GM12865 (cell line): Measurements from ENCODE around the gene PEAK3.

Source experiments
- DNase-seq: peaks from one replicate; pipeline ENCODE4 v3.0.0; 2010; ENCODE audit warnings: low read depth
- H3K4me3 ChIP-seq: 2 replicates; pipeline ENCODE4 v1.5.1; 2011; ENCODE audit warnings: mild to moderate bottlenecking, low read depth, low read length, control low read depth
- TF ChIP-seq, protein P1 (sequence below): IDR thresholded peaks from 2 replicates; pipeline ENCODE4 v1.5.1; 2011; ENCODE audit warnings: low read length, control low read depth, low read depth, inconsistent platforms; ENCODE audit not compliant: insufficient read depth; ENCODE audit errors: missing control alignments

Gene PEAK3

GRCh38 chr19:2320939-2321338 is 39.0 kb upstream of the PEAK3 start:
- H3K4me3 ChIP-seq = no peak overlapping the region
- no peak for DNase-seq
- TF ChIP-seq, protein P1, sequence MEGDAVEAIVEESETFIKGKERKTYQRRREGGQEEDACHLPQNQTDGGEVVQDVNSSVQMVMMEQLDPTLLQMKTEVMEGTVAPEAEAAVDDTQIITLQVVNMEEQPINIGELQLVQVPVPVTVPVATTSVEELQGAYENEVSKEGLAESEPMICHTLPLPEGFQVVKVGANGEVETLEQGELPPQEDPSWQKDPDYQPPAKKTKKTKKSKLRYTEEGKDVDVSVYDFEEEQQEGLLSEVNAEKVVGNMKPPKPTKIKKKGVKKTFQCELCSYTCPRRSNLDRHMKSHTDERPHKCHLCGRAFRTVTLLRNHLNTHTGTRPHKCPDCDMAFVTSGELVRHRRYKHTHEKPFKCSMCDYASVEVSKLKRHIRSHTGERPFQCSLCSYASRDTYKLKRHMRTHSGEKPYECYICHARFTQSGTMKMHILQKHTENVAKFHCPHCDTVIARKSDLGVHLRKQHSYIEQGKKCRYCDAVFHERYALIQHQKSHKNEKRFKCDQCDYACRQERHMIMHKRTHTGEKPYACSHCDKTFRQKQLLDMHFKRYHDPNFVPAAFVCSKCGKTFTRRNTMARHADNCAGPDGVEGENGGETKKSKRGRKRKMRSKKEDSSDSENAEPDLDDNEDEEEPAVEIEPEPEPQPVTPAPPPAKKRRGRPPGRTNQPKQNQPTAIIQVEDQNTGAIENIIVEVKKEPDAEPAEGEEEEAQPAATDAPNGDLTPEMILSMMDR = no peak

DNA sequence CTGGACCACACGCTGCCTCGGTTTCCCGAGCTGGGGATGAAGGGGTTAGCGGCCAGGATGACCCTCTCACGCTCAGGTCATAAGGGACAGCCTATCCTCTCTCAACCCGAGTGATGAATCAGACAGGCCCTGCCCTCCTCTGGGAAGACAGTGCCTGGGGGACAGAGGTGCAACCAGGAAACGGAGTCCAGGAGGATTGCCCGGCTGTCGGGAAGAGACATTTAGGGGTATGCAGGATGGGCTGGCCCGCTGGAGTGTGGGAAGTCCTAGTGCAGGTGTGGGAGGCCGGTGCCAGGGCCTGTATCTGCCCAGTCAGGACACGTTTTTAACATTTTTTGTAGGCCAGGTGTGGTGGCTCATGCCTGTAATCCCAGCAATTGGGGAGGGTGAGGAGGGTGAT is 38.1 kb upstream of the PEAK3 start:
- H3K4me3 ChIP-seq = no peak overlapping the region
- no peak for DNase-seq
- TF ChIP-seq, protein P1 = no peak

- no peak for DNase-seq
- TF ChIP-seq, protein P1 = no peak
- H3K4me3 ChIP-seq = no peak overlapping the region
Measured at GRCh38 chr19:2319551-2319950, 37.6 kb upstream of the PEAK3 start.

- DNase-seq = no peak
- TF ChIP-seq, protein P1 = no peak
- H3K4me3 ChIP-seq = no peak overlapping the region
Measured at GRCh38 chr19:2318923-2319322, 36.9 kb upstream of the PEAK3 start.

DNA sequence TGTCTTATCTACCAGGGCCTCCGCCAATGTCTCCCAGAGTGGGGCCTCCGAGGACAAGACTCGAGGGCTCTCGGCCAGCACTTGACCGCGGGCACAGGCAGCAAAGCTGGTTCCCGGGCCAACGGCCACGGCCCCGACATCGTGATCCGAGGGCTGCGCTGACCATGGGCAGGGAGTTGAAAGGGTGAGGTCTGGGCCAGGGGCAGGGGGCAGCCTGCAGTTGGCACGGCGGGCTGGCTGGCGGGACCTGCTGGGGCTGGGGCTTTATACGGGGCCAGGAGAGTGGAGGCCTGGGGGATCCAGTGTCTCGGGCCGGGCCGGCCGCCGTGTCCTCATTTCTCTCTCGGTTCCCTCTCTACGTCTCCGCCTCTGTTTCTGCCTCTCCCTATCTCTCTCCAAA is 35.8 kb upstream of the PEAK3 start:
- no peak for DNase-seq
- H3K4me3 ChIP-seq = no peak overlapping the region
- TF ChIP-seq, protein P1 = no peak

DNA sequence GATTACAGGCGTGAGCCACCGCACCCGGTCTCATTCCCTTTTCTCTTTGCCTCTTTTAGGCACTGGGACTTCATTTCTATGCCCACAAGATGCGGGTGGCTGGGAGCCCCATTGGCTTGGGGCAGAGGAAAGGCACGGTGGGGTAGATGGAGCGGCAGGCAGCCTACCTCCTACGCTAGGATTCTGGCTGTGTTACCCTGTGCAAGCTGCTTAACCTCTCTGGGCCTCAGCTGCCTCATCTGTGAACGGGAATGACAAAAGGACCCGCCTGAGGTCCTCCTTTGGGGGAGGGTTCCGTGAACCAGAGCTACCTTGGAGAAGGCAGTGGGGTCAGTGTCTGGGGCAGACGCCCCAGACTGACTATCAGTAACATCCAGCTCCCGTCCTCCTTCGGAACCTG is 35.3 kb upstream of the PEAK3 start:
- no peak overlapping the region for H3K4me3 ChIP-seq
- TF ChIP-seq, protein P1 = no peak
- no peak for DNase-seq

DNA sequence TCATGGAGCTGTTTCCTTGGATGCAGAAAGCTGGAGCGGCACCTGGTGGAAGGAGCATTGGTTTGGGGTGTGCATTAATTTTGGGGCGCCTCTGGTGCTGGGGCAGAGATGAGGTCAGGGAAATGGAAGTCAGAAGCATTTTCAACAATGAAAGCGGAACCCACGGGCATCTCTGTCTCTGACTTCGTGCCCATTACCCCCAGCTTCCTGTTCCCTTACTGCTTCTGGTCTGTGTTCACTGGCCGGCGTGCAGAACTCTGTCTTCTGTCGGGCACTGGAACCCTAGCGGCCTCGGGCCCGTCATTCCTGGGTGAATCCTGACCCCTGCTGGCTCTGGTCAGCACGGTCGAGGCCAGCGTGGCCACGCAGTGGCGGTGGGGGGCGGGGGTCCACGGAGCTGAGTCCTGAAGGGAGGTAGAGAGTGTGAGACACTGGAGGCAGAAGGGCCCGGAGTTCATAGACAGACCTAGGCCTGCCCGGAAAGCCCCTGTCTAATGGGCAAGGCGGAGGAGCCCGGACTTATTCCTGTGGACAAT is 33.9 kb upstream of the PEAK3 start:
- DNase-seq = peak; percentile 68
- no peak overlapping the region for H3K4me3 ChIP-seq
- TF ChIP-seq, protein P1 = peak; percentile 43
